ENCODE data around the gene CBX5. TPM values are rescaled to one million over a fixed set of nuclear protein-coding genes. Genes with fewer than 3 reads are reported as not detected.
A peak's percentile ranks its signal among the peaks of the same experiment; 100 is the strongest.

The CBX5 gene
- total and polyA plus RNA-seq, 9 of the 15 experiments (the other 6 are each of a cell fraction or from before 2014, with no cell fraction given): 32.6 to 102 (median 59.2) TPM

- TF ChIP-seq ZBTB49 (CRISPR knock-in tag; IDR thresholded peaks at IDR 0.05; ENCODE audit: borderline replicate concordance) (no peak), ID3 (CRISPR knock-in tag; IDR thresholded peaks at IDR 0.05) (no peak), ID3 (tag; IDR thresholded peaks at IDR 0.05) (0 out of 2 replicates have a peak, but pooled peaks have one; percentile 42), SP1 (CRISPR knock-in tag; IDR thresholded peaks at IDR 0.05) (no peak), ZBTB1 (CRISPR knock-in tag; IDR thresholded peaks at IDR 0.05; ENCODE audit: borderline replicate concordance, low read depth) (0 out of 2 replicates have a peak, but pooled peaks have one; percentile 4), FOXP4 (CRISPR knock-in tag; IDR thresholded peaks at IDR 0.05; ENCODE audit: borderline replicate concordance) (no peak), NR4A1 (CRISPR knock-in tag; IDR thresholded peaks at IDR 0.05) (no peak), NR4A1 (tag; IDR thresholded peaks at IDR 0.05) (peak; percentile 72; the same call in 1 of the 2 replicates), PURB (CRISPR knock-in tag; IDR thresholded peaks at IDR 0.05; ENCODE audit: low read depth) (no peak), ZNF347 (CRISPR knock-in tag; IDR thresholded peaks at IDR 0.05; ENCODE audit: low read depth) (no peak)
These were observed 21.0 kb upstream of the CBX5 start, which contains the start of gene NFE2 (continued) for GRCh38 chr12:54300732-54301427.
